ENCODE measurements around the gene RND3.

DNA sequence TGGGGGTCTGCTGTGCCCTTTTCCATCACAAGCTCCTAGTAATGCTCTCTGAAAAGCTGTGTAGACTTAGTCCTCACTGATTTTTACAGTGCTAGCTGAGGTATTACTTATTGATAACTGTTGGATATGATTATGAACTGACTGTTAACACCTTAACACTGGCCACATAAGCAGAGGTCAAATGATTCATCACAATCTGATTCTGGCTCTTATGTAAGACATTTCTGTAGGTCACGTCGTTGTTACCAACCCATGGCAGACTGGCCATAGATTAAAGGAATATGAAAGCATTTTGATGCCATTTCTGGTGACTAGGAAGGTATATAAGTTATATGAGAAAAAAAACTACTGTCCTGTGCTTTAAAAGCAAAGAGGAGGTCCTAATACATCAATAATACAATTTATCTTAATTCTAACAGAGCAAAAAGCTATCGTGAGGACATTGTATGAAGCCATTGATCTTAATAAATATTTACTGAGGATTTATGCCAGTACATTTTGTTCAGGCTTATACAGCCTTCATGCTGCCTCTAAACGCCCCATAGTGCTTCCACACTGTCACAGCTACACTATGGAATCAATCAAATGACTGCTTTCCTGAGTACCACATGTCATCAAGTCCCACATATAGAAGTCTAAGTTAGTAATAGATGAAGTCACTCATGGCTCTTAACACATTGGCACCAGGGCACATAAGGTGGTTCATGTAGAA lies 6.9 kb upstream of the RND3 start:
- TF ChIP-seq POLR2A (IDR thresholded peaks at IDR 0.05; ENCODE audit: low read length) = no peak
- TF ChIP-seq GATA1 (IDR thresholded peaks at IDR 0.05; ENCODE audit: low read depth, low read length) = no peak
